Gastrocnemius medialis (tissue), 4 donors: Measurements from ENCODE around the gene WDR31. TPM values are rescaled to one million over a fixed set of nuclear protein-coding genes. Genes with fewer than 3 reads are reported as not detected.

ENCODE experiments used
- ATAC-seq, 2 donors: fragments of 150-250 bp; one replicate each; pipeline ENCODE4 v1.9.1; 2016
- DNase-seq, 2 donors: peaks; one replicate each; pipeline ENCODE4 v3.0.0-alpha.2; 2019
- H3K27ac ChIP-seq, 4 donors: fragments of 200-600 bp; sonication (generic); 1 replicate in 1 of 4; 2 replicates in 3 of 4; pipeline ENCODE4 v1.5.1; 2016 to 2018; ENCODE audit warnings: mild to moderate bottlenecking in 2 of 4, moderate library complexity in 1 of 4
- H3K27me3 ChIP-seq, 3 donors: fragments of 200-600 bp; sonication (generic) in 2 of 3; 1 replicate in 1 of 3; 2 replicates in 2 of 3; pipeline versions ENCODE4 v1.5.1 to v1.6.0; 2016 to 2019; ENCODE audit warnings: mild to moderate bottlenecking in 1 of 3, moderate library complexity in 1 of 3
- H3K36me3 ChIP-seq, 2 donors: fragments of 200-600 bp; sonication (generic) in 1 of 2; one replicate each; pipeline ENCODE4 v1.5.1; 2017 to 2018
- H3K4me1 ChIP-seq, 2 donors: fragments of 200-600 bp; sonication (generic) in 1 of 2; one replicate each; pipeline ENCODE4 v1.5.1; 2016 to 2017; ENCODE audit warnings: mild to moderate bottlenecking in 2 of 2
- H3K4me3 ChIP-seq, 4 donors: fragments of 200-600 bp; sonication (generic) in 3 of 4; 1 replicate in 1 of 4; 2 replicates in 3 of 4; pipeline ENCODE4 v1.5.1; 2016 to 2019; ENCODE audit warnings: mild to moderate bottlenecking in 2 of 4
- H3K9me3 ChIP-seq, 3 donors: fragments of 200-600 bp; sonication (generic) in 2 of 3; 1 replicate in 1 of 3; 2 replicates in 2 of 3; pipeline ENCODE4 v1.5.1; 2016 to 2019
- POLR2A ChIP-seq, 2 donors: fragments of 450-650 bp; IDR thresholded peaks; one replicate each; pipeline ENCODE4 v1.6.1; 2017; ENCODE audit warnings: antibody characterized with exemption in 2 of 2, mild to moderate bottlenecking in 2 of 2, moderate library complexity in 2 of 2
- in situ Hi-C, 4 donors: fragments of 200-750 bp; cut with MboI; loops; one replicate each; pipeline versions ENCODE4 v1.15.0 to v1.8.0; 2017; ENCODE audit warnings: low sequenced_read_pairs in 4 of 4
- intact Hi-C: fragments of 100-400 bp; cut with DNase I; formaldehyde crosslinking; loops from one replicate; pipeline ENCODE4 v1.15.1; 2023; ENCODE audit warnings: low total_unique reads
- total RNA-seq, 4 donors: library from RNA; depleted of rRNA; stranded (reverse); fragments of >200 nt; gene quantifications; one replicate each; pipeline versions ENCODE4 v1.1.0 to v1.2.3, GENCODE V29; 2016
- TF ChIP-seq, protein P1 (sequence below), 5 experiments: fragments of 450-650 bp in 3 of 5; fragments of 200-600 bp in 2 of 5; sonication (generic) in 2 of 5; IDR thresholded peaks in 4 of 5; conservative IDR thresholded peaks in 1 of 5; 1 replicate in 4 of 5; 2 replicates in 1 of 5; pipeline ENCODE4 v1.5.1; 2016 to 2019; ENCODE audit warnings: antibody characterized with exemption in 5 of 5, mild to moderate bottlenecking in 3 of 5, moderate library complexity in 3 of 5

Gene WDR31
- total RNA-seq, 4 donors from 2014 or later, result 0.29 to 1.1 (median 0.36) TPM; not detected in 1

DNA sequence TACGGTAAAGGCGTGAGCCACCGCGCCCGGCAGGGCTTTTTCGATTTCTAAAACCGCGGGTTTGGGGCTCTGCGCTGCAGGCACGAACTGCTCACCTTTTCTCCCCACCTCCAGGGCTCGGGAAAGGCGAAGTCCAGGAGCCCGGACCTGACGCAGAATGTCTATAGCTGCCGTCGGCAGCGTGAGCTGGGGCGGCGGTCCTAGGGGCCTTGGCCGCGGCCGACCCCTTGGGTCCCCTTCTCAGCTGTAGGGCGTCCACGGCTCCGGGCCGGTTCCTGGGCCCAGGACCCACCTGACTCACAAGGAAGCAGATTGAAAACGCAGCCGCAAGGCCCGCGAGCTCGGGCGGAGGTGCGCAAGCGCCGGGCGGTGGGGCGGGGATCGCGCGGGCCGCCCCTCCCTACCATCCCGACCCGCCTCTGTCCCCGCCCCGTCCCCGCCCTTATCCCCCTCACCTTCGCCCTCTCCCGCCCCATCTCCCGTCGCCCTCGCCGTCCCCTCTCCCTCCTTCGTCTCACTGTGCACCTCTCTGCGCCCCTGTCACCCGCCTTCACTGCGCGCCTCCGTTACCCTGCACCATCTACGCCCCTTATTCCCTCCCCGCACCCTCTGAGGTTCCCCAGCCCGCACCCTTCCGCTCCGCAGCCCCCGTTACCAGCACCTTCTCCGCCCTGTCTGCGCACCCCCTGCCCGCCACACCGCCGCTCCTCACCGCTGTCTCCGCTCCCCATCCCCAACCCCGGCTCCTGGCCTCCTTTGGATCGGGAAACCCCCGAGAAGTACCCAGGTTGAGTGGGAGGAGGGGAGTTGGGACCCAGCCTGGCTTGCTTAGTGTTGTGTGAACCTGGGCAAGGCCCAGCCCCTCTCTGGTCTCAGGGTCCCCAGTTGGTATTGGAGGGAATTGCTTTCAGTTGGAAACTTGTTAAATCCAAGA, 36.8 kb upstream of the WDR31 start, which contains the start of gene HDHD3:
Gene HDHD3 (minus strand): TSS at position 353 of the 934 bp plus-strand sequence. CDS start 2,632 bp downstream, outside the sequence.
- Histone ChIP-seq H3K4me3 (peak within 1 kb of the TSS; percentile 65 to 95 (median 89)), H3K36me3 (peaks cover 0 to 13% of the 10 kb centered on the region in 2 donors), H3K27me3 (no peaks in the 10 kb centered on the region), H3K9me3 (no peaks in the 10 kb centered on the region), H3K27ac (peak within 1 kb of the TSS; percentile 75 to 87 (median 78)), H3K4me1 (peaks cover 8 to 10% of the 10 kb centered on the region in 2 donors)
- ATAC-seq, result peak; percentile 95 to 96
- TF ChIP-seq, protein P1, sequence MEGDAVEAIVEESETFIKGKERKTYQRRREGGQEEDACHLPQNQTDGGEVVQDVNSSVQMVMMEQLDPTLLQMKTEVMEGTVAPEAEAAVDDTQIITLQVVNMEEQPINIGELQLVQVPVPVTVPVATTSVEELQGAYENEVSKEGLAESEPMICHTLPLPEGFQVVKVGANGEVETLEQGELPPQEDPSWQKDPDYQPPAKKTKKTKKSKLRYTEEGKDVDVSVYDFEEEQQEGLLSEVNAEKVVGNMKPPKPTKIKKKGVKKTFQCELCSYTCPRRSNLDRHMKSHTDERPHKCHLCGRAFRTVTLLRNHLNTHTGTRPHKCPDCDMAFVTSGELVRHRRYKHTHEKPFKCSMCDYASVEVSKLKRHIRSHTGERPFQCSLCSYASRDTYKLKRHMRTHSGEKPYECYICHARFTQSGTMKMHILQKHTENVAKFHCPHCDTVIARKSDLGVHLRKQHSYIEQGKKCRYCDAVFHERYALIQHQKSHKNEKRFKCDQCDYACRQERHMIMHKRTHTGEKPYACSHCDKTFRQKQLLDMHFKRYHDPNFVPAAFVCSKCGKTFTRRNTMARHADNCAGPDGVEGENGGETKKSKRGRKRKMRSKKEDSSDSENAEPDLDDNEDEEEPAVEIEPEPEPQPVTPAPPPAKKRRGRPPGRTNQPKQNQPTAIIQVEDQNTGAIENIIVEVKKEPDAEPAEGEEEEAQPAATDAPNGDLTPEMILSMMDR (IDR thresholded peaks at IDR 0.05 in 4 of 5, conservative IDR thresholded peaks at IDR 0.05 in 1 of 5), result no peak
- peak; percentile 30 to 64 for TF ChIP-seq POLR2A (IDR thresholded peaks at IDR 0.05)
- peak; percentile 67 to 73 for DNase-seq
- in situ Hi-C loops (no loop called here), intact Hi-C loops (loop anchor here (2.0 kb wide), 1 partner anchor 22 kb away; no protein-coding TSS in a partner anchor)

DNA sequence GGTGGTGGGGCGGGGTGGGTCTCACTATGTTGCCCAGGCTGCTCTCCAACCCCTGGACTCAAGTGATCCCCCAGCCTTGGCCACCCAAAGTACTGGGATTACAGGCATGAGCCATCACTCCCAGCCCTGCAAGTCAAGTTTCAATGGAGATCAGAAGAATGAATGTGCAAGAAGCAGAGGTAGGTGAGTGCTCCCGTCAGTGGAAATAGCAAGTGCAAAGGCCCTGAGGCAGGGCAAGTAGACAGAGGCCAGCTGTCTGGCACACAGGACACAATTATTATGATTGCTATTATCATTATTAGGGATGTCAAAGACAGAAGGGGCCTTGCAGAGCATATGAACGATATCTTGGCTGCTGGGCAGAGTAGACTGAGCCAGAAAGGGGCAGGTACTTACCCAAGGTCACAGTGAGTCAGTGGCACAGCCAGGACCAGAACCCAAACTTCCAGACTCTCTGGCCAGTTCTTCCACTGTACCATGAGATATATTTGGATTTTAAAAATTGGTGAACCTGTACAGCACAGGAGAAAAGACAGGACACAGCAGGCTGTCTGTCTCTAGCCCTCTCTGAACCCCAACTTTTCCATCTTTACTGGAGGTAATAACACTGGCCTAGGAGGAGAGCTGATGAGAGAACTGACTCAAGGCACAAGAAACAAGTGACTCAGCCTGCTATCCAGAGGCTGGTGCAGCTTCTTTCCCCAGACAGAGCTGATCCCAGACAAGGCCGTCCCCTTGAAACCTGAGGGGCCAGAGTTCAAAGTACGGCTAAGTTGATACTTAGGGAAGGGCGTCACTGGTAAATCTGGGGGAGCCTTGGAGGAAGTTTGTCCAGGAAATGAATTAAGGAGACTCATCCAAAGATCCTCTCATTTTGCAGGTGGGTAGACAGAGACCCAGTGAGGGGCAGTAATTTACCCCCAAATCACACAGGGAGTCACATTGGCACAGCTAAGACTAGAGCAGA, 35.3 kb upstream of the WDR31 start:
- H3K4me3 ChIP-seq, result peak overlapping the region in 2 of 4 donors; percentile 87 to 95
- ATAC-seq (no peak), DNase-seq (no peak)
- intact Hi-C loops, result loop anchor here (2.0 kb wide), 1 partner anchor 23 kb away; no protein-coding TSS in a partner anchor
- H3K36me3 ChIP-seq, result peaks cover 0 to 13% of the 10 kb centered on the region in 2 donors
- peaks cover 8 to 10% of the 10 kb centered on the region in 2 donors for H3K4me1 ChIP-seq
- in situ Hi-C loops, result no loop called here
- H3K27ac ChIP-seq, result no peak overlapping the region
- TF ChIP-seq, protein P1 (IDR thresholded peaks at IDR 0.05 in 4 of 5, conservative IDR thresholded peaks at IDR 0.05 in 1 of 5), result no peak
- TF ChIP-seq POLR2A (IDR thresholded peaks at IDR 0.05), result no peak
- no peaks in the 10 kb centered on the region for H3K9me3 ChIP-seq
- no peaks in the 10 kb centered on the region for H3K27me3 ChIP-seq

DNA sequence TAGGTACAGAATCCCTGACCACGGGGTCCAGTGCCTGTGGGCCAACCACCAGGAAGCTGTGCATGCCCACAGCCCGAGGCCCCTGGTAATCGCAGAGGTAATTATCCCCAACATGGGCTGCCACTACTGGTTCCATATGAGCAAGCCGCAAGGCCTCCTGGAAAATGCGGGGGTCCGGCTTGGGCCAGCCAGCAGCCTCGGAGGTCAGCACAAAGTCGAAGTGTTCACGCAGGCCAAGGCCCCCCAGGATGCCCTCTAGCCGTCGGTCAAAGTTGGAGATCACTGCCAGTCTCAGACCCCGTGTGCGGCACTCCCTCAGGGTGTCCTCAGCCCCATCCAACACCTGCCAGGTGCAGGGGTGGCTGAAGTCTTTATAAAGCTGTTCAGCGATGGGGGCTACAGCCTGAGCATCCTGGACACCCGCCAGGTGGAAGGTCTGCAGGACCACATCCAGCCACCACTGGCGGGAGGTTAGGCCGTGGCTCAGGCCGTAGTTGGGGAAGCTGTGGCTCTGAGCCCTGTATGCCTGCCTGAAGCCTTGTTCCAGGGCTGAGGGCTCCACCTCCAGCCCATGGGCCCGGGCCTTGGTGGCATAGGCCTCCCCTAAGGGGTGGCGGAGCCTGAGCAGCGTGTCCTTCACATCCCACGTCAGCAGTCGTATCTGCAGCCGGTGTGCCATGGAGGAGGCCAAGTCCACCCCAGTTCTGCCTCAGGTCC, 33.8 kb upstream of the WDR31 start:
- Histone ChIP-seq H3K36me3 (peaks cover 0 to 13% of the 10 kb centered on the region in 2 donors), H3K9me3 (no peaks in the 10 kb centered on the region), H3K27ac (no peak overlapping the region), H3K4me3 (no peak overlapping the region), H3K27me3 (no peaks in the 10 kb centered on the region), H3K4me1 (peaks cover 10 to 14% of the 10 kb centered on the region in 2 donors)
- TF ChIP-seq POLR2A (IDR thresholded peaks at IDR 0.05), result no peak
- TF ChIP-seq, protein P1 (IDR thresholded peaks at IDR 0.05 in 4 of 5, conservative IDR thresholded peaks at IDR 0.05 in 1 of 5), result no peak
- in situ Hi-C loops, result no loop called here
- ATAC-seq (no peak), DNase-seq (no peak)
- intact Hi-C loops, result no loop called here

DNA sequence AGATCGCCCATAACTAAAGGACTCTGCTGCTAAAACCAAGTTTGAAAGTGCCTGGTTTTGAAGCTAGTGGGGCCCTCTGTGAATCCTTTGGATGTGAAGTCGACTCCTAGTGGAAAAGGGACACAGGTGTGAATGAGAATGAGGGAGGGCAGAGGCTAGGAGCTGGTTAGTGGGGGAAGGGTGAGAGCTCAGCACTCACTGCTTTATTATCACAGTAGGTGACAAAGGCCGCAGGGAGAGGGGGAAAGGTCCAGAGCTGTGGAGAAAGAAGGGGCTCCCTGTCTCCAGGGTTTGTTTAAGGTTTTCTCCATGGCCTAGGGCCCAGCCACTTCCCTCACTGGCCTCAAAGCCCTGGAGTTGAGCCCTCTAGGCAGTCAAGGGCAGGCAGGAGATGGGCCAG, 33.2 kb upstream of the WDR31 start:
- no peak for ATAC-seq
- intact Hi-C loops (no loop called here), in situ Hi-C loops (no loop called here)
- H3K9me3 ChIP-seq, result no peaks in the 10 kb centered on the region
- no peak overlapping the region for H3K4me3 ChIP-seq
- H3K4me1 ChIP-seq, result peaks cover 10 to 14% of the 10 kb centered on the region in 2 donors
- no peak for DNase-seq
- H3K27me3 ChIP-seq, result no peaks in the 10 kb centered on the region
- H3K27ac ChIP-seq, result no peak overlapping the region
- H3K36me3 ChIP-seq, result peaks cover 0 to 13% of the 10 kb centered on the region in 2 donors
- TF ChIP-seq POLR2A (IDR thresholded peaks at IDR 0.05), result no peak
- TF ChIP-seq, protein P1 (IDR thresholded peaks at IDR 0.05 in 4 of 5, conservative IDR thresholded peaks at IDR 0.05 in 1 of 5), result no peak
